ENCODE results near the gene ZNF385B. TPM values are rescaled to one million over a fixed set of nuclear protein-coding genes. Genes with fewer than 3 reads are reported as not detected.

The ZNF385B gene
- total and polyA plus RNA-seq, 4 donors, result 13.5 to 70.8 (median 45.2) TPM

DNA sequence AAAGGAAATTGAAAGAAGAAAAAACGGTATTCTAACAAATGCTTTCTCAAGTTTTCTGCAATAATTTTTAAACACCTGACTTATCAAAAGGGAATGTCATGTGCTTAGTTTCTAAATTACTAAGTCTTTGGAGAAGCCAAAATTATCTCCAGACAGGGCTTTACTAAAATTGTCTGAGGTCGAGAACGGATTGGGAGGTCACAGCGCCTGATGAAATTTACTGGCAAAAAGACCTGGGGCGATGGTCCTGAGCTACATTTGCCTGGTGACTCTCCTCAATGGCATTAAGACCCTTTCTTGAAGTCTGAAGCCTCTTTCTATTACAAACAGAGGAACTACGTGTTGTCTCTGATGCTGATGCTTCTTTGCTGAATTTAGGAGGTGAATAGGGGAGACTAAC, 305.0 kb downstream of the ZNF385B start:
- ATAC-seq (ENCODE audit: insufficient read depth, low FRiP score) (no peak), DNase-seq (no peak)
- no peak overlapping the region for H3K27ac ChIP-seq (ENCODE audit: low read depth in 1 of 2, low read length in 1 of 2)
- no peaks in the 10 kb centered on the region for H3K36me3 ChIP-seq (ENCODE audit: control insufficient read depth in 4 of 4, insufficient read depth in 4 of 4, low read length in 4 of 4)
- H3K27me3 ChIP-seq (ENCODE audit: control insufficient read depth in 3 of 3, insufficient read depth in 3 of 3, low read length in 2 of 3), result no peaks in the 10 kb centered on the region
- no peak overlapping the region for H3K9ac ChIP-seq (ENCODE audit: insufficient read depth in 1 of 2, low read length in 2 of 2)
- WGBS, 2 donors, result 74 to 85% methylated on average over 6 of the region's 6 CpGs
- TF ChIP-seq, protein P1, sequence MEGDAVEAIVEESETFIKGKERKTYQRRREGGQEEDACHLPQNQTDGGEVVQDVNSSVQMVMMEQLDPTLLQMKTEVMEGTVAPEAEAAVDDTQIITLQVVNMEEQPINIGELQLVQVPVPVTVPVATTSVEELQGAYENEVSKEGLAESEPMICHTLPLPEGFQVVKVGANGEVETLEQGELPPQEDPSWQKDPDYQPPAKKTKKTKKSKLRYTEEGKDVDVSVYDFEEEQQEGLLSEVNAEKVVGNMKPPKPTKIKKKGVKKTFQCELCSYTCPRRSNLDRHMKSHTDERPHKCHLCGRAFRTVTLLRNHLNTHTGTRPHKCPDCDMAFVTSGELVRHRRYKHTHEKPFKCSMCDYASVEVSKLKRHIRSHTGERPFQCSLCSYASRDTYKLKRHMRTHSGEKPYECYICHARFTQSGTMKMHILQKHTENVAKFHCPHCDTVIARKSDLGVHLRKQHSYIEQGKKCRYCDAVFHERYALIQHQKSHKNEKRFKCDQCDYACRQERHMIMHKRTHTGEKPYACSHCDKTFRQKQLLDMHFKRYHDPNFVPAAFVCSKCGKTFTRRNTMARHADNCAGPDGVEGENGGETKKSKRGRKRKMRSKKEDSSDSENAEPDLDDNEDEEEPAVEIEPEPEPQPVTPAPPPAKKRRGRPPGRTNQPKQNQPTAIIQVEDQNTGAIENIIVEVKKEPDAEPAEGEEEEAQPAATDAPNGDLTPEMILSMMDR (IDR thresholded peaks at IDR 0.05; ENCODE audit: control extremely low read depth, extremely low read depth), result no peak
- H3K9me3 ChIP-seq (ENCODE audit: control insufficient read depth in 4 of 4, insufficient read depth in 3 of 4, low read length in 3 of 4), result no peaks in the 10 kb centered on the region
- H3K4me3 ChIP-seq, result no peak overlapping the region
- peaks cover 0 to 9% (median 2%) of the 10 kb centered on the region in 5 donors for H3K4me1 ChIP-seq (ENCODE audit: control insufficient read depth in 5 of 5, insufficient read depth in 5 of 5, low read length in 5 of 5)

DNA sequence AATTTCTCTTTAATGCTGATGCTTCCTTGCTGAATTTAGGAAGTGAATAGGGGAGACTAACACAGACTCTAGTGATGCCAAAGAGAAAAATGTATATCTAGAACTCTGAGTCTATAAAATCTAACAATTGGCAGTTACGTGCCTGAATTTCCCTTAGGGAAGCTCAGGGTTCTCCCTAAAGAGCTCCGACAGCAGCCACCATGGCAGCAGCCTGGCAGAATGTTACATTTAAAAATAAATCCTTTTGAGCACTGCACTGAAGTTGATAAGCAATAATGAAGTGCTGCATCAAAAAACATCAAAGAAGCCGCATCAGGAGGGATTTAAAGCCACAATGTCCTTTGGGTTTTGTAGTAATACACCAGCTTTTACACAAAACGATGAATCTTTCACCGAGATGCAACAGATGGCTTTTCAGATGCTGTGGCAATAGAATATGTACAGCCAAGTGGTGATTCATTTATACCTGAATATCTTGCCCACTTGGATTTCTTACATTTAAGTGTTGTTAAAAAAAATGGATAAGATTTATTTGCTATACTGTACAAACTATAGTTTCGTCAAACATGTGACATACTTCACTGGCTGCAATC, 305.6 kb downstream of the ZNF385B start:
- Histone ChIP-seq H3K27me3 (ENCODE audit: control insufficient read depth in 3 of 3, insufficient read depth in 3 of 3, low read length in 2 of 3) (no peaks in the 10 kb centered on the region), H3K36me3 (ENCODE audit: control insufficient read depth in 4 of 4, insufficient read depth in 4 of 4, low read length in 4 of 4) (no peaks in the 10 kb centered on the region), H3K9me3 (ENCODE audit: control insufficient read depth in 4 of 4, insufficient read depth in 3 of 4, low read length in 3 of 4) (no peaks in the 10 kb centered on the region), H3K4me1 (ENCODE audit: control insufficient read depth in 5 of 5, insufficient read depth in 5 of 5, low read length in 5 of 5) (peaks cover 0 to 9% (median 2%) of the 10 kb centered on the region in 5 donors), H3K4me3 (no peak overlapping the region), H3K9ac (ENCODE audit: insufficient read depth in 1 of 2, low read length in 2 of 2) (no peak overlapping the region), H3K27ac (ENCODE audit: low read depth in 1 of 2, low read length in 1 of 2) (no peak overlapping the region)
- WGBS, 2 donors, result 59 to 71% methylated on average over 6 of the region's 6 CpGs
- DNase-seq (no peak), ATAC-seq (ENCODE audit: insufficient read depth, low FRiP score) (no peak)
- TF ChIP-seq, protein P1 (IDR thresholded peaks at IDR 0.05; ENCODE audit: control extremely low read depth, extremely low read depth), result no peak

DNA sequence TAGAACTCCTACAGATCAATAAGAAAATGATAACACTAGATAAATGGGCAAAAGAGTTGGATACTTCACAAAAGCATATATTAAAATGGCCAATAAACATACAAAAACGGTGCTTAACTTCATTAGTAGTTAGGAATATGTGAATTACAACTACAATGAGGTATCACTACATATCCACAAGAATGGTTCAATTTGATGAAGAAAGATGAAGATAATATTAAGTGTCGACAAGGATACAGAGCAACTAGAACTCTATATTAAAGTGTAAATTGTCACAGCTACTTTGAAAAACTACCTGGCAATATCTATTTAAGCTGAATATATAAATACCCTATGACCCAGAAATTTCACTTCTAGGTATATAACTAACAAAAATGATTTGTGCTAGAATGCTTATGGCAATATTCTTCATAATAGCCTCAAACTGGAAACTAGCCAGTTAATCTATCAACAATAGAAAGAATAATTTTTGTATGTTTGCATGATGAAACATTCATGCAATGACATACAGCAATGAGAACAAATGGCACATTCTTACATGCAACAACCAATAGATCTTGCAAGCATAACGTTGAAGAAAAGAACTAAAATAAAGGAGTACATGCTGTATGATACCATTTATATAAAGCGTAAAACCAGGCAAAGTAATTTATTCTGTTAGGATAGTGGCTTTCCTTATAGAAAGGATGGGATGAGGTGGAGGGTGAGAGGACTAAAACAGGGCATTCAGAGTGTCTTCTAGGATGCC, 306.6 kb downstream of the ZNF385B start:
- Histone ChIP-seq H3K9me3 (ENCODE audit: control insufficient read depth in 4 of 4, insufficient read depth in 3 of 4, low read length in 3 of 4) (no peaks in the 10 kb centered on the region), H3K9ac (ENCODE audit: insufficient read depth in 1 of 2, low read length in 2 of 2) (no peak overlapping the region), H3K27me3 (ENCODE audit: control insufficient read depth in 3 of 3, insufficient read depth in 3 of 3, low read length in 2 of 3) (no peaks in the 10 kb centered on the region), H3K27ac (ENCODE audit: low read depth in 1 of 2, low read length in 1 of 2) (no peak overlapping the region), H3K36me3 (ENCODE audit: control insufficient read depth in 4 of 4, insufficient read depth in 4 of 4, low read length in 4 of 4) (no peaks in the 10 kb centered on the region), H3K4me3 (no peak overlapping the region), H3K4me1 (ENCODE audit: control insufficient read depth in 5 of 5, insufficient read depth in 5 of 5, low read length in 5 of 5) (peaks cover 0 to 9% (median 2%) of the 10 kb centered on the region in 5 donors)
- no peak for DNase-seq
- WGBS, 2 donors, result 82 to 88% methylated on average over 4 of the region's 4 CpGs
- no peak for ATAC-seq (ENCODE audit: insufficient read depth, low FRiP score)
- TF ChIP-seq, protein P1 (IDR thresholded peaks at IDR 0.05; ENCODE audit: control extremely low read depth, extremely low read depth), result no peak

Measured in lung (tissue), 12 donors.